HG02759 (cell line): ENCODE results near the gene FGFBP2.
"Not testable (repeated sequence)": the region's sequence is repeated elsewhere in the genome, so short reads cannot be mapped to it uniquely, and the experiment has no call there.

Experiments
- ATAC-seq: cut with Tn5 transposase; IDR thresholded peaks from one replicate; pipeline ENCODE4 v1.9.1; 2021; ENCODE audit warnings: mild to moderate bottlenecking, moderate library complexity; ENCODE audit not compliant: unreplicated experiment

FGFBP2 gene

GRCh38 chr4:15931451-15932210 is 31.3 kb downstream of the FGFBP2 start:
- ATAC-seq, result no peak

GRCh38 chr4:15930314-15930713 is 32.7 kb downstream of the FGFBP2 start:
- ATAC-seq, result peak; percentile 65

GRCh38 chr4:15929540-15929939 is 33.4 kb downstream of the FGFBP2 start:
- ATAC-seq, result no peak

GRCh38 chr4:15928883-15929282 is 34.1 kb downstream of the FGFBP2 start:
- ATAC-seq, result no peak

- ATAC-seq, result no peak
Measured at GRCh38 chr4:15926486-15926885, 36.5 kb downstream of the FGFBP2 start.

GRCh38 chr4:15925830-15926229 is 37.1 kb downstream of the FGFBP2 start:
- no peak for ATAC-seq

- no peak for ATAC-seq
Measured at GRCh38 chr4:15921592-15921932, 41.4 kb downstream of the FGFBP2 start.

GRCh38 chr4:15920723-15921591 is 42.0 kb downstream of the FGFBP2 start:
- ATAC-seq, result no peak

GRCh38 chr4:15918484-15919129 is 44.4 kb downstream of the FGFBP2 start:
- ATAC-seq, result no peak

- ATAC-seq, result no peak
Measured at GRCh38 chr4:15917297-15917696, 45.7 kb downstream of the FGFBP2 start.

- not testable (repeated sequence) for ATAC-seq
Measured at GRCh38 chr4:15916358-15916757, 46.6 kb downstream of the FGFBP2 start.

- no peak for ATAC-seq
Measured at GRCh38 chr4:15914736-15915135, 48.2 kb downstream of the FGFBP2 start.

- no peak for ATAC-seq
Measured at GRCh38 chr4:15914291-15914690, 48.7 kb downstream of the FGFBP2 start.

- ATAC-seq, result no peak
Measured at GRCh38 chr4:15913631-15913970, 49.4 kb downstream of the FGFBP2 start.

GRCh38 chr4:15912961-15913630 is 49.9 kb downstream of the FGFBP2 start:
- no peak for ATAC-seq

- ATAC-seq, result no peak
Measured at GRCh38 chr4:15912236-15912635, 50.7 kb downstream of the FGFBP2 start.
